ENCODE results near the gene NEO1.

DNA sequence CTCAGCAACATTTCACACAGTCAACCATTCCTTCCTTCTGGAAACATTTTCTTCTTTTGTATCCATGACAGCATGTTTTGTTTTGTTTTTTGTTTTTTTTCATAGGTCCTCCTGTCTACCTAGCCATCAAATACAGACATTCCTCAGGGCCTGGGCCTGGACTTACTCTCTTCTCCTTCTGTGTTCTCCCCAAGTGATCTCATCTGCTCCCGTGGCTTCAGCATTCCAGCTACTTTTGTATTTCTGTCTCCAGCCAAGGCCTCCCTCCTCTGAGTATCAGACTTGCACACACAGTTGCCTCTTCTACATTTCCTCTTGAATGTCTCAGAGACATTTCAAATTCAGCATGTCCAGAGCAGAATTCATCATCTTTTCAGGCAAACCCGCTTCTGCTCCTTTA lies 234.0 kb downstream of the NEO1 start:
- TF ChIP-seq GABPA (IDR thresholded peaks at IDR 0.05 in 1 of 2, conservative IDR thresholded peaks at IDR 0.05 in 1 of 2) (no peak), JUND (IDR thresholded peaks at IDR 0.05) (no peak), HNF4A (conservative IDR thresholded peaks at IDR 0.05) (no peak), EGR1 (IDR thresholded peaks at IDR 0.05; ENCODE audit: low read depth in 2 of 2) (no peak)
- TF ChIP-seq, protein P1, sequence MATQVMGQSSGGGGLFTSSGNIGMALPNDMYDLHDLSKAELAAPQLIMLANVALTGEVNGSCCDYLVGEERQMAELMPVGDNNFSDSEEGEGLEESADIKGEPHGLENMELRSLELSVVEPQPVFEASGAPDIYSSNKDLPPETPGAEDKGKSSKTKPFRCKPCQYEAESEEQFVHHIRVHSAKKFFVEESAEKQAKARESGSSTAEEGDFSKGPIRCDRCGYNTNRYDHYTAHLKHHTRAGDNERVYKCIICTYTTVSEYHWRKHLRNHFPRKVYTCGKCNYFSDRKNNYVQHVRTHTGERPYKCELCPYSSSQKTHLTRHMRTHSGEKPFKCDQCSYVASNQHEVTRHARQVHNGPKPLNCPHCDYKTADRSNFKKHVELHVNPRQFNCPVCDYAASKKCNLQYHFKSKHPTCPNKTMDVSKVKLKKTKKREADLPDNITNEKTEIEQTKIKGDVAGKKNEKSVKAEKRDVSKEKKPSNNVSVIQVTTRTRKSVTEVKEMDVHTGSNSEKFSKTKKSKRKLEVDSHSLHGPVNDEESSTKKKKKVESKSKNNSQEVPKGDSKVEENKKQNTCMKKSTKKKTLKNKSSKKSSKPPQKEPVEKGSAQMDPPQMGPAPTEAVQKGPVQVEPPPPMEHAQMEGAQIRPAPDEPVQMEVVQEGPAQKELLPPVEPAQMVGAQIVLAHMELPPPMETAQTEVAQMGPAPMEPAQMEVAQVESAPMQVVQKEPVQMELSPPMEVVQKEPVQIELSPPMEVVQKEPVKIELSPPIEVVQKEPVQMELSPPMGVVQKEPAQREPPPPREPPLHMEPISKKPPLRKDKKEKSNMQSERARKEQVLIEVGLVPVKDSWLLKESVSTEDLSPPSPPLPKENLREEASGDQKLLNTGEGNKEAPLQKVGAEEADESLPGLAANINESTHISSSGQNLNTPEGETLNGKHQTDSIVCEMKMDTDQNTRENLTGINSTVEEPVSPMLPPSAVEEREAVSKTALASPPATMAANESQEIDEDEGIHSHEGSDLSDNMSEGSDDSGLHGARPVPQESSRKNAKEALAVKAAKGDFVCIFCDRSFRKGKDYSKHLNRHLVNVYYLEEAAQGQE (IDR thresholded peaks at IDR 0.05), result no peak
- TF ChIP-seq, protein P2, sequence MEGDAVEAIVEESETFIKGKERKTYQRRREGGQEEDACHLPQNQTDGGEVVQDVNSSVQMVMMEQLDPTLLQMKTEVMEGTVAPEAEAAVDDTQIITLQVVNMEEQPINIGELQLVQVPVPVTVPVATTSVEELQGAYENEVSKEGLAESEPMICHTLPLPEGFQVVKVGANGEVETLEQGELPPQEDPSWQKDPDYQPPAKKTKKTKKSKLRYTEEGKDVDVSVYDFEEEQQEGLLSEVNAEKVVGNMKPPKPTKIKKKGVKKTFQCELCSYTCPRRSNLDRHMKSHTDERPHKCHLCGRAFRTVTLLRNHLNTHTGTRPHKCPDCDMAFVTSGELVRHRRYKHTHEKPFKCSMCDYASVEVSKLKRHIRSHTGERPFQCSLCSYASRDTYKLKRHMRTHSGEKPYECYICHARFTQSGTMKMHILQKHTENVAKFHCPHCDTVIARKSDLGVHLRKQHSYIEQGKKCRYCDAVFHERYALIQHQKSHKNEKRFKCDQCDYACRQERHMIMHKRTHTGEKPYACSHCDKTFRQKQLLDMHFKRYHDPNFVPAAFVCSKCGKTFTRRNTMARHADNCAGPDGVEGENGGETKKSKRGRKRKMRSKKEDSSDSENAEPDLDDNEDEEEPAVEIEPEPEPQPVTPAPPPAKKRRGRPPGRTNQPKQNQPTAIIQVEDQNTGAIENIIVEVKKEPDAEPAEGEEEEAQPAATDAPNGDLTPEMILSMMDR (IDR thresholded peaks at IDR 0.05; ENCODE audit: low read depth, low read length, missing input control), result no peak
- TF ChIP-seq, protein P3, sequence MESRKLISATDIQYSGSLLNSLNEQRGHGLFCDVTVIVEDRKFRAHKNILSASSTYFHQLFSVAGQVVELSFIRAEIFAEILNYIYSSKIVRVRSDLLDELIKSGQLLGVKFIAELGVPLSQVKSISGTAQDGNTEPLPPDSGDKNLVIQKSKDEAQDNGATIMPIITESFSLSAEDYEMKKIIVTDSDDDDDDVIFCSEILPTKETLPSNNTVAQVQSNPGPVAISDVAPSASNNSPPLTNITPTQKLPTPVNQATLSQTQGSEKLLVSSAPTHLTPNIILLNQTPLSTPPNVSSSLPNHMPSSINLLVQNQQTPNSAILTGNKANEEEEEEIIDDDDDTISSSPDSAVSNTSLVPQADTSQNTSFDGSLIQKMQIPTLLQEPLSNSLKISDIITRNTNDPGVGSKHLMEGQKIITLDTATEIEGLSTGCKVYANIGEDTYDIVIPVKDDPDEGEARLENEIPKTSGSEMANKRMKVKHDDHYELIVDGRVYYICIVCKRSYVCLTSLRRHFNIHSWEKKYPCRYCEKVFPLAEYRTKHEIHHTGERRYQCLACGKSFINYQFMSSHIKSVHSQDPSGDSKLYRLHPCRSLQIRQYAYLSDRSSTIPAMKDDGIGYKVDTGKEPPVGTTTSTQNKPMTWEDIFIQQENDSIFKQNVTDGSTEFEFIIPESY (IDR thresholded peaks at IDR 0.05), result no peak
